Glutamatergic neuron (in vitro differentiated cells): ENCODE results near the gene SCN3A. TPM values are rescaled to one million over a fixed set of nuclear protein-coding genes. Genes with fewer than 3 reads are reported as not detected.

Source experiments
- DNase-seq: peaks from one replicate; pipeline ENCODE4 v3.0.0; 2022
- H3K27ac Mint-ChIP-seq: one replicate; pipeline ENCODE4 v1.8.0; 2020; ENCODE audit warnings: mild to moderate bottlenecking, mixed read lengths, inconsistent platforms; ENCODE audit not compliant: unreplicated experiment
- H3K27me3 Mint-ChIP-seq: one replicate; pipeline ENCODE4 v1.8.0; 2020; ENCODE audit warnings: mild to moderate bottlenecking, moderate library complexity, mixed read lengths, inconsistent platforms; ENCODE audit not compliant: unreplicated experiment
- H3K36me3 Mint-ChIP-seq: one replicate; pipeline ENCODE4 v1.8.0; 2020; ENCODE audit warnings: mild to moderate bottlenecking, mixed read lengths, inconsistent platforms; ENCODE audit not compliant: unreplicated experiment
- H3K4me1 Mint-ChIP-seq: one replicate; pipeline ENCODE4 v1.8.0; 2020; ENCODE audit warnings: mild to moderate bottlenecking, low read depth, mixed read lengths, inconsistent platforms; ENCODE audit not compliant: unreplicated experiment
- H3K4me3 Mint-ChIP-seq: one replicate; pipeline ENCODE4 v1.8.0; 2020; ENCODE audit warnings: mild to moderate bottlenecking, mixed read lengths, inconsistent platforms; ENCODE audit not compliant: unreplicated experiment
- H3K9me3 Mint-ChIP-seq: one replicate; pipeline ENCODE4 v1.8.0; 2020; ENCODE audit warnings: mild to moderate bottlenecking, moderate library complexity, mixed read lengths, inconsistent platforms; ENCODE audit not compliant: unreplicated experiment
- long read RNA-seq: library from polyadenylated mRNA; unstranded; transcript quantifications from one replicate; pipeline ENCODE4 v2.0.0, GENCODE V29; 2020; ENCODE audit not compliant: unreplicated experiment
- total RNA-seq: library from RNA; stranded (reverse); fragmentation: NEBNext Ultra II Directional; extraction: Animal tissue kit (Norgen Biotek cat#: 25700); gene quantifications from one replicate; pipeline ENCODE4 v1.2.1, GENCODE V29; 2021; ENCODE audit not compliant: unreplicated experiment
- TF ChIP-seq, protein P1 (sequence below): fragments of 200-600 bp; sonication (generic); IDR thresholded peaks from one replicate; pipeline ENCODE4 v1.5.0; 2021; ENCODE audit not compliant: partially characterized antibody, unreplicated experiment

Gene SCN3A
- 22.2 TPM for total RNA-seq
- long read RNA-seq, partial matches to known transcripts = 2 of 2 reads
- long read RNA-seq, other reads (novel, unspliced or antisense) = 0 of 2 reads

- H3K27me3 Mint-ChIP-seq = no peaks in the 10 kb centered on the region
- H3K4me1 Mint-ChIP-seq = peaks cover 3% of the 10 kb centered on the region
- peak within 1 kb of the TSS; percentile 57 for H3K27ac Mint-ChIP-seq
- H3K4me3 Mint-ChIP-seq = peak within 1 kb of the TSS; percentile 78
- peak; percentile 38 for DNase-seq
- H3K9me3 Mint-ChIP-seq = no peaks in the 10 kb centered on the region
- no peaks in the 10 kb centered on the region for H3K36me3 Mint-ChIP-seq
- TF ChIP-seq, protein P1, sequence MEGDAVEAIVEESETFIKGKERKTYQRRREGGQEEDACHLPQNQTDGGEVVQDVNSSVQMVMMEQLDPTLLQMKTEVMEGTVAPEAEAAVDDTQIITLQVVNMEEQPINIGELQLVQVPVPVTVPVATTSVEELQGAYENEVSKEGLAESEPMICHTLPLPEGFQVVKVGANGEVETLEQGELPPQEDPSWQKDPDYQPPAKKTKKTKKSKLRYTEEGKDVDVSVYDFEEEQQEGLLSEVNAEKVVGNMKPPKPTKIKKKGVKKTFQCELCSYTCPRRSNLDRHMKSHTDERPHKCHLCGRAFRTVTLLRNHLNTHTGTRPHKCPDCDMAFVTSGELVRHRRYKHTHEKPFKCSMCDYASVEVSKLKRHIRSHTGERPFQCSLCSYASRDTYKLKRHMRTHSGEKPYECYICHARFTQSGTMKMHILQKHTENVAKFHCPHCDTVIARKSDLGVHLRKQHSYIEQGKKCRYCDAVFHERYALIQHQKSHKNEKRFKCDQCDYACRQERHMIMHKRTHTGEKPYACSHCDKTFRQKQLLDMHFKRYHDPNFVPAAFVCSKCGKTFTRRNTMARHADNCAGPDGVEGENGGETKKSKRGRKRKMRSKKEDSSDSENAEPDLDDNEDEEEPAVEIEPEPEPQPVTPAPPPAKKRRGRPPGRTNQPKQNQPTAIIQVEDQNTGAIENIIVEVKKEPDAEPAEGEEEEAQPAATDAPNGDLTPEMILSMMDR = peak; percentile 86
Measured at GRCh38 chr2:165203689-165204559, at the start of gene SCN3A. TSS of gene SCN3A (minus strand) at chr2:165204050. CDS start at chr2:165176394, 27,656 bp downstream.

- H3K27ac Mint-ChIP-seq = no peak overlapping the region
- no peak overlapping the region for H3K4me3 Mint-ChIP-seq
- peaks cover 1% of the 10 kb centered on the region for H3K9me3 Mint-ChIP-seq
- TF ChIP-seq, protein P1 = no peak
- no peak for DNase-seq
- H3K36me3 Mint-ChIP-seq = no peaks in the 10 kb centered on the region
- H3K27me3 Mint-ChIP-seq = no peaks in the 10 kb centered on the region
- H3K4me1 Mint-ChIP-seq = no peaks in the 10 kb centered on the region
Measured at GRCh38 chr2:165253178-165253577, 49.3 kb upstream of the SCN3A start.

- Mint-ChIP-seq H3K36me3 (no peaks in the 10 kb centered on the region), H3K27ac (no peak overlapping the region), H3K27me3 (no peaks in the 10 kb centered on the region), H3K4me3 (no peak overlapping the region), H3K4me1 (no peaks in the 10 kb centered on the region), H3K9me3 (no peaks in the 10 kb centered on the region)
- TF ChIP-seq, protein P1 = no peak
- no peak for DNase-seq
Measured at GRCh38 chr2:165251366-165251765, 47.5 kb upstream of the SCN3A start.

- H3K27me3 Mint-ChIP-seq = no peaks in the 10 kb centered on the region
- no peak overlapping the region for H3K27ac Mint-ChIP-seq
- TF ChIP-seq, protein P1 = no peak
- no peak for DNase-seq
- H3K36me3 Mint-ChIP-seq = no peaks in the 10 kb centered on the region
- no peaks in the 10 kb centered on the region for H3K9me3 Mint-ChIP-seq
- no peak overlapping the region for H3K4me3 Mint-ChIP-seq
- H3K4me1 Mint-ChIP-seq = no peaks in the 10 kb centered on the region
Measured at GRCh38 chr2:165248238-165248637, 44.4 kb upstream of the SCN3A start.

- Mint-ChIP-seq H3K27me3 (no peaks in the 10 kb centered on the region), H3K4me3 (no peak overlapping the region), H3K4me1 (no peaks in the 10 kb centered on the region), H3K27ac (no peak overlapping the region), H3K9me3 (no peaks in the 10 kb centered on the region), H3K36me3 (no peaks in the 10 kb centered on the region)
- TF ChIP-seq, protein P1 = no peak
- DNase-seq = no peak
Measured at GRCh38 chr2:165245081-165245793, 41.4 kb upstream of the SCN3A start.
